ENCODE measurements around the gene PCDHB12. TPM values are rescaled to one million over a fixed set of nuclear protein-coding genes. Genes with fewer than 3 reads are reported as not detected.
"Not testable (repeated sequence)": the region's sequence is repeated elsewhere in the genome, so short reads cannot be mapped to it uniquely, and the experiment has no call there.

The PCDHB12 gene
- total RNA-seq: 1 to 10 TPM; 1.9 to 4.4 (median 2.5) TPM

- no peak for DNase-seq (ENCODE audit: low spot score)
- ATAC-seq (ENCODE audit: low FRiP score): no peak
- no peak for TF ChIP-seq CTCF (IDR thresholded peaks at IDR 0.05)
Measured at GRCh38 chr5:141208478-141208877, at the start of gene PCDHB12. Gene PCDHB12, plus strand, starts transcription at chr5:141208719. Its CDS starts 189 bp downstream, at chr5:141208908.

GRCh38 chr5:141172381-141173204 is 35.9 kb upstream of the PCDHB12 start, which contains the start of gene PCDHB7:
Gene PCDHB7, plus strand, starts transcription at chr5:141172644. Its CDS starts 192 bp downstream, at chr5:141172836.
- TF ChIP-seq CTCF (IDR thresholded peaks at IDR 0.05): no peak
- DNase-seq (ENCODE audit: low spot score) (no peak), ATAC-seq (ENCODE audit: low FRiP score) (no peak)

- not testable (repeated sequence) for ATAC-seq (ENCODE audit: low FRiP score); DNase-seq (ENCODE audit: low spot score)
Measured at GRCh38 chr5:141174291-141175104, 34.0 kb upstream of the PCDHB12 start.

- no peak for TF ChIP-seq CTCF (IDR thresholded peaks at IDR 0.05)
- ATAC-seq (ENCODE audit: low FRiP score) (no peak), DNase-seq (ENCODE audit: low spot score) (no peak)
Measured at GRCh38 chr5:141175933-141176332, 32.6 kb upstream of the PCDHB12 start.

- DNase-seq (ENCODE audit: low spot score); ATAC-seq (ENCODE audit: low FRiP score): not testable (repeated sequence)
Measured at GRCh38 chr5:141177577-141178191, 30.8 kb upstream of the PCDHB12 start, which contains the start of gene PCDHB8. Gene PCDHB8, plus strand, starts transcription at chr5:141177790. Its CDS starts 245 bp downstream, at chr5:141178035.

GRCh38 chr5:141179371-141179770 is 29.1 kb upstream of the PCDHB12 start:
- not testable (repeated sequence) for ATAC-seq (ENCODE audit: low FRiP score)

GRCh38 chr5:141179876-141180275 is 28.6 kb upstream of the PCDHB12 start:
- ATAC-seq (ENCODE audit: low FRiP score): not testable (repeated sequence)

More at GRCh38 chr5:141179371-141179770, 29.1 kb upstream of the PCDHB12 start:
- not testable (repeated sequence) for DNase-seq (ENCODE audit: low spot score)

GRCh38 chr5:141180313-141180712 is 28.2 kb upstream of the PCDHB12 start:
- TF ChIP-seq CTCF (IDR thresholded peaks at IDR 0.05): no peak
- no peak for ATAC-seq (ENCODE audit: low FRiP score)
- no peak for DNase-seq (ENCODE audit: low spot score)

More at GRCh38 chr5:141179876-141180275, 28.6 kb upstream of the PCDHB12 start:
- not testable (repeated sequence) for DNase-seq (ENCODE audit: low spot score)

Data from omental fat pad (tissue), 4 donors.